GM21367 (cell line): ENCODE results near the gene PTPN14.

ENCODE experiments used
- ATAC-seq: cut with Tn5 transposase; IDR thresholded peaks from one replicate; pipeline ENCODE4 v1.9.1; 2021; ENCODE audit not compliant: unreplicated experiment

Gene PTPN14

DNA sequence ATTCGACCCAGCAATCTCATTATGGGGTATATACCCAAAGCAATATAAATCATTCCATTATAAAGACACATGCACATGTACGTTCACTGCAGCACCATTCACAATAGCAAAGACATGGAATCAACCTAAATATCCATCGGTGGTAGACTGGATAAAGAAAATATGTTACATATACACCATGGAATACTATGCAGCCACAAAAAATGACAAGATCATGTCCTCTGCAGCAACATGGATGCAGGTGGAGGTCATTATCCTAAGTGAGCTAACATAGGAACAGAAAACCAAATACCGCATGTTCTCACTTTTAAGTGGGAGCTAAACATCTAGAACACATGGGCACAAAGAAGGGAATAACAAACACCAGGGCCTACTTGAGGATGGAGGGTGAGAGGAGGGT, 115.5 kb downstream of the PTPN14 start:
- no peak for ATAC-seq

DNA sequence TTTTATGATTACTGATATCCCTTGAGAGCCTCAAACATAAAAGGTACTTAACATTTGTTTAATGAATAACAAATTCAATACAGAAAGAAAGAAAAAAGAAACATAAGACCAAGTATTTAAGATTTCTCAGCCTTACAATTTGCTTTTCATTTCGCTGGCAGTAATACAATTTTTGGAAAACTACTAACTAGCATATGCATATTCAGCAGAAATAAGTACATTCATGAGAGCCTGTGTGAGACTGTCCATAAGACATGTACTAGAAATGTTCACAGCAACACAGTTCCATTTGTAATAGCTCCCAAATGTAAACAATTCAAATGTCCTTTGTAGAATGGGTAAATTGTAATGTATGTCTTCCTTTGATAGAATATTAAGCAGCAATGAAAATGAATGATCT, 119.2 kb downstream of the PTPN14 start:
- ATAC-seq = no peak

DNA sequence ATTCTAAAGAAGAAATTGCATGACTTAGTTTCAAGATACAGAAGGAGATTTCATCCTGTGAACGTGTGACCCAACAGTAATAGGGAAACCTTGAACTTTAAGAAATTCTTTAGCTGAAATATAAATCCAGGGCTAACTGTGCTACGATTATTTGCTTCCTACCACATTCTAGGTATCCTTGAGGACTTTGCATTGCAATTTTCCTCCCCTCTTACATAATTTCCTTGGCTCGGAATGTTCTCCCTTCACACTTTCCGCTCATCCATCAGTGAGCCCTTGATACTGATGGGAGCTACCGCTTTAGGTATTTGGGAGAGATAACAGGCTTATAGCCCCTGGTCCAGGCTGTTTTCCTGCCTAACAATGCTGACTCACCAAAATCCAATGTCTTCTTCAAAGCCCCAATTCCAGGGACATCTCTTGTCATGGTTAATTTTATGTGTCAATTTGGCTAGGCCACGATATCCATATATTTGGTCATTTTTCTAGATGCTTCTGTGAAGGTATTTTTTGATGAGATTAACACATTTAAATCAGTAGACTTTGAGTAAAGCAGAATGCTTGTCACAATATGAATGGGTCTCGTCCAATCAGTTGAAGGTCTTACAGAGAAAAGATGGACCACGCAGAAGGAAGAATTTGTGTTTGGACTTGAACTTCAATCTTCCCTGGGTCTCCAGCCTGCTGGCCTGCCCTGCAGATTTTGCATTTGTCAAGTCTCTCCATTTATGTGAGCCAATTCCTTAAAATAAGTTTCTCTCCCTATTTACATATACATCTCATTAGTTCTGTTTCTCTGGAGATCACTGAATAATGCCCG, 121.2 kb downstream of the PTPN14 start:
- no peak for ATAC-seq

DNA sequence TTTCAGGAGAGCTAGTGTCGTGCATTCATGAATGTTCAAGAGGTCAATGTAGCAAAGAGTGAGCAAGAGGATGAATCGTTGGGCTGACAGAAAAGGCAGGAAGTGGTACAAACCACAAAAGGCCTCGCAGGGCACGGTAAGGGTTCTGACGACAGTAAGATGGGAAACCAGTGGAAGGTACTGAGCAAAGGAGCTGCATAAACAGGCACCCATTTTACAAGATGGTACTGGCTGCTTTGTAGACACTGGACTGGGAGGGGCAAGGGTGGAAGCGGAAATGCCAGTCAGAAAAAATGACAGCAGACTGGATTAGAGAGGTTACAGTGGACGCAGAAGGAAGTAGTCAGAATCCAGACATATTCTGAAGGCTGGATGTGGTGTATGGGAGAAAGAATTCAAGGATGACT, 123.5 kb downstream of the PTPN14 start:
- ATAC-seq = peak; percentile 98

DNA sequence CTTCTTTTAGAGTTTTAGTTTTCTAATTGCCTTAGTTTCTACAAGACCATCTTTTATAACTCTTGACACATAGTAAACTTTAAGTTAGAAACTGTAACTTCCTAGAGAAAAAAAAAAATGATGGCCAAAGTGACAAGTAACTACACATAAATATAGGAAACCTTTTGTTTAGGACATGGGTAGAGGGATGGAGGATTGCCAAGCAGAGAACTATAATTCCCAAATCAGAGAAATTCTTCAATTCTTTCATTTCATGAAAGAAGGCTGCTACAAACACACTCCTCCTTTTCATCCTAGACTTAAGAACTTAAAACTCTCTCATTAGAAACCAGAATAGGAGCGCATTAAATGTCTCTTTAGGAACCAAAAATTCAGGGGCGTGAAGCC, 125.0 kb downstream of the PTPN14 start:
- ATAC-seq = no peak

DNA sequence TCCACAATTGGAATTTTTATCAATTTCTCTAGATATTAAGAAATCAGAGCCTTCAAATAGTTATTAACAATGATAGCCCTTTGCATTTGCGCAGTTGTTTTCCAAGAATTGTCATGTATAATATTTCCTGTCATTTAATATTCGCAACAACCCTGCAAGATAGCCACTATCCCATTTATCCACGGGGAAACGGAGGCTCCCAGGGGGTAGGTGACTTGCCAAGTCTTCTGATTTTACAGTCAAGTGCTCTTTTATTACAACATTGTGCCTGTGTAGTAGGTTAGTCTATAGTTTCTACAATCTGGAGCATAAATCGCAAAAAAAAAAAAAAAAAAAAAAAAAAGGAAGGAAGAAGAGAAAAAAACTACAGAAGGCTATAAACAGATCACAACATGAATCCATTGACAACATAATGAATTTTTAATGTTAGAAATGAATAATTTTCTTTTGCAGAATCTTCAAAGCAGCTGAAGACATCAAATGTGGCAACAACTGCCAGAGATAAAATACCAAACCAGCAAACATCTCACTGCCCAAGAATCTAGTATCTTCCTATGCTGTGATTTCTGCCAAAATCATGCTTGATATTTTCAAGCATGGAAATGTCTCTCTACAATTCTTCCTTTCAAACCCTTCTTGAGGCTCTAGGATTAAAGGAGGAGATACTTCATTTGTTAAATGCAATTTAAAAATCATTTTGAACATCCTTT, 125.5 kb downstream of the PTPN14 start:
- no peak for ATAC-seq

DNA sequence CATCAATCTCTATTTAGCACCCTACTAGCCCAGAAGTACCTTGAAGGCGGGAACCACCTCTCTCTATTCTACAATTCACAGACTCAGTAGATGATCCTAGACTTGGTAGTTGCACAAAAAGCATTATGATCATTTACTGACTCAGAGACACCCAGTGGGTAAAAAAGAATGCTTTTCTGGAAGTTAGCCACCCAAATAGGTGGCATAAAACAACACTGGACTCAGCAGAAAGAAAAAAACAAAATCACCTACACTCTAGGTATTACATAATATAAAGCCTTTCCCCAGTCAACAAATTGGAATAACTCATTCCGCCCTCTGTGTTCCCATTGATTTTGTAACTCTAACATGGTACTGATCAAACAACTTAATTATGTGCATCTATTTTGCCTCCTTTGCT, 126.3 kb downstream of the PTPN14 start:
- ATAC-seq = no peak

DNA sequence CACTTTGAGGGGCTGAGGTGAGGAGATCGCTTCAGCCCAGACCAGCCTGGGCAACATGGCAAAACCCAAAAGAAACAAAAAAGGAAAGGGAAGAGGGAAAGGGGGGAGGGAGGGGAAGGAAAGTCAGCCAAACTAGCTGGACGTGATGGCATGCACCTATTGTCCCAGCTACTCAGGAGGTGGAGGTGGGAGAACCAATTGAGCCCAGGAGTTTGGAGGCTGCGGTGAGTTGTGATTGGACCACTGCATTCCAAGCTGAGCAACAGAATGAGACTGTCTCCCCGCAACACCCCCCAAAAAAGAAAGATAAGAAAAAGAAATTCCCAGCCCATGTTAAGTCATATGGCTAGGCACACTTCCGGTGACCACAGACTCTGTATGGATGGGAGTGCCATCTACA, 128.4 kb downstream of the PTPN14 start:
- ATAC-seq = no peak

DNA sequence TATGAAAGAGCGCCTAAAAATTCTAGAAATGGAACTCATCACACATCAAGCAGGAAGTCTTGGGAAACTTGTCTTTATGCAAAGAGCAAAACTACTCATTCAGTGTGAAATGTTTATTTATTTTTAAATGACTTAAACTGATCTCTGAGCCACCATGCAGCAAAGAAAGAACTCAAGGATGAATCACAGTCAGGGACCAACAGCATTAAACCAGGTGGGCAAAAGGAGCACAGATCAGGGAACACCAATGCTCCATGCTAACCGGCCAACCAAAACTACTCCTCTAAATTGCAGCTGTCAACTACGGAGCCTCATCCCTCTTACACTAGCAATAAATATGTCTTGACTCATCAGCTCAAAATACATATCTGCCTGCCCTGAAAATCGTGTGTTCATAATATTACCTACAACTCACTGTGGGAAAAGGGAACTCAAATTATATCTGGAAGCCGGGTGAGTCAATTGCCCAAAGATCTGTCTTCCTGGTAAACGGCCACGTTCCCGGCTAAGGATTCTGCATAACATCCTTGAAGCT, 129.2 kb downstream of the PTPN14 start:
- ATAC-seq = no peak

DNA sequence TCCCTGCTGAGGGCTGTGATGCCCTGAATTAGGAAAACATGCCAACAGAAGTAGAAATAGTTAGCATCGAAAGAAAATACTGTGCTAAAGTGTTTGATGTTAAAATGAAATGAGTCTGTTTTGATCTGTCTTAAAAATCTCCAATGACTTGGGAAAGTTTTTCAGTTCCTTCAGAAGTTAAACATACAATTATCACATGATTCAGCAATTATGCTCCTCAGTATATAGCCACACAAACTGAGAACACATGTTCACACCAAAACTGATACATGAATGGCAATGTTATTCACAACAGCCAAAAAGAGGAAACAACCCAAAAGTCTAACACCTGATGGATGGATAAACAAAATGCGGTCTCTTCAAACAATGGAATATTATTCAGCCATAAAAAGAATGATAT, 130.6 kb downstream of the PTPN14 start:
- no peak for ATAC-seq

DNA sequence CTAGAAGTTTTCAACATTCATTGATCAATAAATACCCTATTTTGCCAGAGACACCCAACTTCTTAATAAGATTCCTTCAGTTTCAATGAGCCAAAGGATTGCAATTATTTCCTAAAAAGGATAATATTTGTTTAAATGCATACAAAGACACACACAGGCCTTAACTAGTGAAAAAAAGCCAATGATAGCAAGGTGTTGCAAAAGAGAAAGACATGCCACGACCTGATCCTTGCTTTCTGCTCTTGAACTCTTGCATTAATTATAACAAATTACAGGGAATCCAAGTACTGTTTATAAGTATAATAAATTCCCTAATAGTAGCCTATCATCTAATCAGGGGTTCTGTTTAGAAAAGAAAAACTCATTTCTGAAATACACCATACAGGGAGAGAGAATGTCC, 131.1 kb downstream of the PTPN14 start:
- ATAC-seq = no peak

DNA sequence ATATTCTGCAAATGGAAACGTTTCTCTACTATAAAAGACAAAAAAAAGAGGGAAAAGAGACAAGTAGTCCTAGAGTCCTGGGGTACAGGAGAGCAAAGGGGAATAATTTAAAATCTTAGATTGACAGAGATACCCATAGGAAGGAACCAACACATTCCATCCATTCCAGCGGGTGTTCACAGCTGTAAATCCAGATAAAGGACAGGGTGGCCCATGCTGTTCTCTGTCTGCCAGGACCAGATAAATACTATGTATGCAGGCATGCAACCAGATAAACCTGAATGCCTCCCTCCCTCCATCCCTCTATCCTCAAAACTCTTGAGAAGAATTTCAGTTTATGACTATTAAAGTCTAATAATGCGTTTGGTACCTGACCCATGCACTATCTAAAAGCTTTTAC, 131.8 kb downstream of the PTPN14 start:
- ATAC-seq = no peak

DNA sequence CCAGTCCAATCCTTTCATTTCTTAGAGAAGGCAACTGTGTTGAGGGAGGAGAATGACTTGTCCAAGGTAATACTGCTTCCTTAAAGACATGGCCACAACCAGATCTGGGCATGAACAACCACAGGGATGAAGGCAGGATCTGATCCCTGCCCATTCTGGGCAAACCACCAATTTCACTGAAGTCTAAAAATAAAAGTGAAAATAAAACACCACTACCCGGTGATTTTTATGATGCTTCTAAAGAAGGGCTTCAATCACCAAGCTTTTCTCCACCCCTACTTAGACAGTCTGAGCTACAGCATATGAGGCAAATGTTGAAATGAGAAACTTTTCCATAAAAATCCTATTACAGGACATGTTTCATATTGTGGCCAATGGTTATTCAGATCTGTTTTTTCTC, 133.0 kb downstream of the PTPN14 start:
- ATAC-seq = no peak

DNA sequence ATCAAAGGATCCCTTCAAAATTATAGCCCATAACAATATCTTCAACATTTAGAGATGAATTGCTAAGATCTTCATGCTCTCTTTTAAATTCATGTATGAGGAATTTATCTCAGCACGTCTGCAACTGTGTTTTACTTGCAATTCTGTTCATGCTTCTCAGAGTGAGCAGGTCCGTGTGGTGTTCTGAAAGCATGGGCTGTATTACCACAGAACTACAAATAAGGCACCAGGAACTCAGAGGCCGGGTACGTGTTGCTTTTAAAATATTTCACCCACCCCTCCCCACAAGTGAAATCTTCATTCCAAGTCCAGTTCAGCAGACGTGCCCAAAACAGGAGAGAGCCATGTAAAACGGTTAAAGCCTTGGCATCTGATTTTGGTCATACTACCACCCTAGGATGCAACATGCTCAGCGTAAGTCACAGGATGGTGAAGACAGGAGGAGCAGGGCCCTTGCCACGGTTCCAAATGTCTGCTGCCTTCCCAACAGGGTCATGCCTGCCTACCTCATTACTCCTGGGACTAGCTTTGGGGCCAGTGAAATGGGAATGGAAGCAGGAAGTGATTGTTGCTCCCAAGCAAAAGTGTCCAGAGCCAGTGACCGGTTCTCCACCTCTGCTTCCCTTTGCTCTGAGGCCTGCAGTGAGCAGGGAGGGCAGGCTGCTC, 133.7 kb downstream of the PTPN14 start:
- no peak for ATAC-seq

DNA sequence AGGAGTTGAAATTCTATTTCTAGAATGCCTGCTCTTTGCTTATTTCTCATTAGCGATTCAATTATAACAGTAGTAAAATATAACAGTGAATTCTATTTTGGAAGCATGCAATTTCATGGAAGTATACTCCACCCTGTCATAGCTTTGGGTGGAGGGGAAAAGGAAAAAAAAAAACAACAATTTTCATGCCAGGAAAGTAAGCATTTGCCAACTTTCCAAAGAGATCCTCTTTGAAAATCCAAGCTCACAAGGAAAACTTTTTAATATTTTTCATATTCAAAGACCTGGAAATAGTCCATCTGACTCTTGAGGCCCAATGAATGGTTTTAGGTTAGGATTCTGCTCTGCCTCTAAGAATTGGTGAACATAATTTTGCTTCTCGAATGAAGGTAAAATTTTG, 134.5 kb downstream of the PTPN14 start:
- no peak for ATAC-seq

DNA sequence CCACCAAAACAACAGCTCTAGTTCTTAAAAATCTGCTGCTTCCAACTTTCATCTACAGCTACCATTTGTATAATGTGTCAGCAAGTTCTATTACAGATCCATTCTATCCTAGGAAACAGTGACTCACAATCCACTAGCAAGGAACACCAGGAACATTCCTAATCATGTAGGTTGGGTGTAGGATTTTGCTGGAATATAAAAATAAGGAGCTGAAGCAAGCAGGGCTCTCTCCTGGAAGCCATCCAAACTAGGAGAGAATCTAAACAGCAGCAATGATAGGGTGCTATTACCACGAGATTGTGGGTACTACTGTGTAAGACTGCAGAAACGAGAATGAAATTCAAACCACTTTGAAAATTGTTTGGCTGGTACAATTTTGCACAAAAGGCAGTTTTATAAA, 135.0 kb downstream of the PTPN14 start:
- no peak for ATAC-seq

DNA sequence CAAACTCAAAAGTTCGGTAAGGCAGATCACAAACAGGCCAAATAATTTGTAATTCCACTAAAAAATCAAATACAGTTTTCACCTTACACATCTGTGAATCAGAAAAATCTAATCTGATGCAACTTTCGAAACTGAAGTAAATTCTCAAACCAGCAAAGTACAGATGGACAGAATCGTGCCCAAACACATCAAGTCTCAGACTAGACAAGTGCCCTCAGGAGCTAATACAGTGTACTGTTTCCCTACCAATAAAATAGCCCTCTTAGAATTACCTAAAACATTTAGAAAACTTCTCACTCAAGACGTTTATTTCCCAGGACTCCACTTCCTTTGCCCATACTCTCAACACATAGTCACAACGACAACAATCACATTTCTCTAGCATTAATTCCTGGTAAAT, 136.3 kb downstream of the PTPN14 start:
- ATAC-seq = no peak

DNA sequence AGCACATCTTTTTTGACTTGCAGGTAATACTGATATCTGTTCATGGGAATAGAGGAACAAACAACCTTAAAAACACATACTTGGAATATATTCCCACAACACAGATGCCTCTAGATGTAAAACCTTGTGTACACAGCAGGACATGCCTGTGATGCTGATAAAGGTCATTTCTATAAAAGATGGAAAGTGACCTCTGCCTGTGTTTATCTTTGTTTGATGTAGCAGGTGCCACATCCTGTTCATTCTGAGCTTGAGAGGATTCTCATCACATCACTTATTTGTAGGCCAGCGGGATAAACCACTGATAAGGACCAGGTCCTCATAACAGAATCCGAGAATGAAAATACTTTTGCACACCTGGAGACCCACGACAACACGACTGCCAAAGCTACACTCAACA, 136.7 kb downstream of the PTPN14 start:
- ATAC-seq = no peak

DNA sequence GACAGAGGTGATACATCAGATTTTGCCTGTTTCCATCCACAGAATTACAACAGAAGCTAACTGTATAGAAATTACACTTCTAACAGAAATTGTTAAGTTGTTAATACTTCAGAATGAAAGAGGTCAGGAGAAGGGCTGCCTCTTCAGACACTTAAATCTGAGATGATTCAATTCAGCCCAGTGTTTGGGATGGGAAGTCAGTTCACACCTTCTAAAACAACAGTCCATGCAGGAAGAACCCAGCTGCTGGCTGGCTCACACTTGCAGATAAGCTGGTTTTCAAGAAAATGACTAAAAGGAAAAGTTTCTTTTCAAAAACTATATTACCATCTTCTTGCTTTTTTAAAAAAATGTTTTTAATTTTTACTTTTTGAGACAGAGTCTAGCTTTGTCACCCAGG, 138.1 kb downstream of the PTPN14 start:
- no peak for ATAC-seq

DNA sequence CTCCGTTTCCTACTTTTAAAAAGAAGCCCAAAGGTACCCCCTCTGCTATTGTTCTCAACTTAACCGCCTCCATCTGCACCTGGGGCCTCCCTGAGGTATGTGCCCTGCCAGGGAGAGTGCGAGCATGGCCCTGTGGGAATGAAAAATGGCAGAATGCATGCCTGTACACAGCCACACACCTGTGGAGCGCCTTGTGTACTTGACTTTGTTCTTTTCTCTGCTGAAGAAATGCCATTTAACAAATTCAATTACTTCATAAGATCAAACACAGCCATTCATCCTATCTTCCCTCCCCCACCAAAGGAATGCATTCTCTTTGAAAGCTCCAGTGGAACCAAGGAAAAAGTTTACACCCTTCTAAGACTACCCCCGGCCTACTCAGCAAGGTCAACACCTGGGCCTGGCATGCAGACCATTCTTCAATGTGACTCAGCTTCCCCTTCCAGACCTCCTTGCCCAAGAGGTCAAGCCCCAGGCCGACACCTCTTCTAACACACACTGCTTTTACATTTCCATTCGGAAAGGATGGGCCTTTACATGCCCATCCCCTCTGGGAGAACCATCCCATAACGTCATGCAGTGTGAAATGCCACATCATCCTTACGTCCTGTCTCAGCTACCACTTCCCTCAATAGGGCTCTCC, 146.7 kb downstream of the PTPN14 start:
- ATAC-seq = no peak

DNA sequence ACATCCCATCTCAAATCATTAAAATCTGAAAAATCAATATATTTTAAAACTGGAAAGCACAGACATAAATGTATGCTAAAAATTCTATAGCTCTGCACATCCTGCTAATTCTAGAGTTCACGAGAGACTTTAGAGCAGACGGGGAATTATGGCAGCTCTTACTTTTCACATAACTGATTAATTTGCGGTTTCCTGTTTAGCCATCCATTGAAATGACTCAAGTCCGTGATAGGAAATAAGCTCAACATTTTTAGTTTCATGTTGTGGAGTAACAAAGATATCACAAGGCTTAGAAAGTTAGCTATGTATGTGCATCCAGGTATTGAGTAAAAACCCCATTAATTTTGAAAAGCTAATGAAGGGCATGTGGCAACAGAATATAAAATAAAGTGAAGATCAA, 147.2 kb downstream of the PTPN14 start:
- no peak for ATAC-seq
